ENCODE results near the gene ATAD1.

DNA sequence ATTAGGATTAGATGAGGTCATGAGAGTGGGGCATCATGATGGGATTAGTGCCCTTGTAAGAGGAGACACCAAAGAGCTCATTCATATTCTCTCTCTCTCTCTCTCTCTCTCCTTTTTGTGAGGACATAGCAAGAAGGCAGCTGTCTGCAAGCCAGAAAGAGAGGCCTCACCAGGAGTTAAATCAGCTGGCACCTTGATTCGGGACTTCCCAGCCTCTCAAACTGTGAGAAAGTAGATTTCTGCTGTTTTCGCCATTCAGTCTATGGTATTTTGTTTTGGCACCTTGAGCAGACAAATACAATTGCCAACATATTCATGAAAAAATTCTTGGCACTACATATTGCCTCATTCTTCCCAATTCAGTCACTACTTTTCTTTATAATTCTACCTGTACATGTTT, 20.6 kb upstream of the ATAD1 start:
- TF ChIP-seq, protein P1, sequence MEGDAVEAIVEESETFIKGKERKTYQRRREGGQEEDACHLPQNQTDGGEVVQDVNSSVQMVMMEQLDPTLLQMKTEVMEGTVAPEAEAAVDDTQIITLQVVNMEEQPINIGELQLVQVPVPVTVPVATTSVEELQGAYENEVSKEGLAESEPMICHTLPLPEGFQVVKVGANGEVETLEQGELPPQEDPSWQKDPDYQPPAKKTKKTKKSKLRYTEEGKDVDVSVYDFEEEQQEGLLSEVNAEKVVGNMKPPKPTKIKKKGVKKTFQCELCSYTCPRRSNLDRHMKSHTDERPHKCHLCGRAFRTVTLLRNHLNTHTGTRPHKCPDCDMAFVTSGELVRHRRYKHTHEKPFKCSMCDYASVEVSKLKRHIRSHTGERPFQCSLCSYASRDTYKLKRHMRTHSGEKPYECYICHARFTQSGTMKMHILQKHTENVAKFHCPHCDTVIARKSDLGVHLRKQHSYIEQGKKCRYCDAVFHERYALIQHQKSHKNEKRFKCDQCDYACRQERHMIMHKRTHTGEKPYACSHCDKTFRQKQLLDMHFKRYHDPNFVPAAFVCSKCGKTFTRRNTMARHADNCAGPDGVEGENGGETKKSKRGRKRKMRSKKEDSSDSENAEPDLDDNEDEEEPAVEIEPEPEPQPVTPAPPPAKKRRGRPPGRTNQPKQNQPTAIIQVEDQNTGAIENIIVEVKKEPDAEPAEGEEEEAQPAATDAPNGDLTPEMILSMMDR (IDR thresholded peaks at IDR 0.05; ENCODE audit: control extremely low read depth in 1 of 3, insufficient read depth in 1 of 3, low read depth in 1 of 3, low read length in 3 of 3) = no peak
- TF ChIP-seq TCF12 (IDR thresholded peaks at IDR 0.05; ENCODE audit: low read depth, low read length) = no peak
- TF ChIP-seq POLR2A (IDR thresholded peaks at IDR 0.05; ENCODE audit: control extremely low read depth in 1 of 2, low read depth in 2 of 2, low read length in 2 of 2) = no peak
- TF ChIP-seq TEAD4 (IDR thresholded peaks at IDR 0.05; ENCODE audit: low read depth, low read length) = no peak
- TF ChIP-seq POLR2AphosphoS5 (IDR thresholded peaks at IDR 0.05; ENCODE audit: low read depth, low read length) = no peak
- TF ChIP-seq EP300 (IDR thresholded peaks at IDR 0.05; ENCODE audit: borderline replicate concordance in 1 of 2, low read depth in 2 of 2, low read length in 2 of 2) = no peak
- TF ChIP-seq, protein P2, sequence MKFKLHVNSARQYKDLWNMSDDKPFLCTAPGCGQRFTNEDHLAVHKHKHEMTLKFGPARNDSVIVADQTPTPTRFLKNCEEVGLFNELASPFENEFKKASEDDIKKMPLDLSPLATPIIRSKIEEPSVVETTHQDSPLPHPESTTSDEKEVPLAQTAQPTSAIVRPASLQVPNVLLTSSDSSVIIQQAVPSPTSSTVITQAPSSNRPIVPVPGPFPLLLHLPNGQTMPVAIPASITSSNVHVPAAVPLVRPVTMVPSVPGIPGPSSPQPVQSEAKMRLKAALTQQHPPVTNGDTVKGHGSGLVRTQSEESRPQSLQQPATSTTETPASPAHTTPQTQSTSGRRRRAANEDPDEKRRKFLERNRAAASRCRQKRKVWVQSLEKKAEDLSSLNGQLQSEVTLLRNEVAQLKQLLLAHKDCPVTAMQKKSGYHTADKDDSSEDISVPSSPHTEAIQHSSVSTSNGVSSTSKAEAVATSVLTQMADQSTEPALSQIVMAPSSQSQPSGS (IDR thresholded peaks at IDR 0.05; ENCODE audit: low read length) = no peak
- no peak for TF ChIP-seq CEBPB (IDR thresholded peaks at IDR 0.05; ENCODE audit: low read depth, low read length)
- TF ChIP-seq, protein P3, sequence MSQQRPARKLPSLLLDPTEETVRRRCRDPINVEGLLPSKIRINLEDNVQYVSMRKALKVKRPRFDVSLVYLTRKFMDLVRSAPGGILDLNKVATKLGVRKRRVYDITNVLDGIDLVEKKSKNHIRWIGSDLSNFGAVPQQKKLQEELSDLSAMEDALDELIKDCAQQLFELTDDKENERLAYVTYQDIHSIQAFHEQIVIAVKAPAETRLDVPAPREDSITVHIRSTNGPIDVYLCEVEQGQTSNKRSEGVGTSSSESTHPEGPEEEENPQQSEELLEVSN (IDR thresholded peaks at IDR 0.05) = no peak
- TF ChIP-seq, protein P4, sequence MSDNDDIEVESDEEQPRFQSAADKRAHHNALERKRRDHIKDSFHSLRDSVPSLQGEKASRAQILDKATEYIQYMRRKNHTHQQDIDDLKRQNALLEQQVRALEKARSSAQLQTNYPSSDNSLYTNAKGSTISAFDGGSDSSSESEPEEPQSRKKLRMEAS (IDR thresholded peaks at IDR 0.05) = no peak
- no peak for TF ChIP-seq RAD21 (IDR thresholded peaks at IDR 0.05 in 1 of 2, conservative IDR thresholded peaks at IDR 0.05 in 1 of 2; ENCODE audit: low read depth in 2 of 2, low read length in 2 of 2)

Data from H1 (cell line).